SK-N-MC (cell line): Measurements from ENCODE around the gene ATP6AP1.

Experiments
- EZH2 ChIP-seq: fragments of 200-600 bp; sonication (generic); IDR thresholded peaks from one replicate; pipeline ENCODE4 v1.6.1; 2017; ENCODE audit warnings: antibody characterized with exemption
- FOXP2 ChIP-seq: optimal IDR thresholded peaks from 2 replicates; pipeline ENCODE3; 2011; ENCODE audit warnings: mild to moderate bottlenecking, moderate library complexity; ENCODE audit not compliant: insufficient read depth; ENCODE audit errors: extremely low read length, control extremely low read depth
- POLR2AphosphoS5 ChIP-seq: IDR thresholded peaks from 2 replicates; pipeline ENCODE4 v1.6.1; 2012; ENCODE audit warnings: mild to moderate bottlenecking, low read depth, low read length, borderline replicate concordance

DNA sequence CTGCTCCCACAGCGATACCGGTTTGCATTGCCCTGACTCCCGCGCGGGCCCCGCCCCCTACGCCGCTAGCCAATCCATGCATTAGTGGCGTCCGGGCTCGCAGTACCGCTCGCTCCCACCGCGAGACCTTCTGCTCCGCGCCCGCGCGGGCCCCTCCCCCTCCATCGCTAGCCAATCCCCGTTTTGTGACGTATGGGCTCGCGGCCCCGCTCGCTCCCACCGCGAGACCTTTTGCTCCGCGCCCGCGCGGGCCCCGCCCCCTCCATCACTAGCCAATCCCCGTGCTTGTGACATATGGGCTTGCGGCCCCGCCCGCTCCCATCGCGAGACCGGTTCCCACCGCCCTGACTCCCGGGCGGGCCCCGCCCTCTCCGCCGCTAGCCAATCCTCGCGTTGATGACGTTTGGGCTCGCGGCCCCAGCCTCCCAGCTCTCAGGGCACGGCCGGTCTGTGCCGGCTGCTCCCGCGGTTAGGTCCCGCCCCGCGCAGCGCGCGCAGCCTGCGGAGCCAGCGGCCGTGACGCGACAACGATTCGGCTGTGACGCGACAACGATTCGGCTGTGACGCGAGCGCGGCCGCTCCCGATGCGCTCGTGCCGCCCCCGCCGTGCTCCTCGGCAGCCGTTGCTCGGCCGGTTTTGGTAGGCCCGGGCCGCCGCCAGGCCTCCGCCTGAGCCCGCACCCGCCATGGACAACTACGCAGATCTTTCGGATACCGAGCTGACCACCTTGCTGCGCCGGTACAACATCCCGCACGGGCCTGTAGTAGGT is 49.5 kb upstream of the ATP6AP1 start, which contains the start of gene EMD:
- TF ChIP-seq POLR2AphosphoS5 (peak; percentile 66), EZH2 (no peak), FOXP2 (no peak)
